Thoracic aorta (tissue), 2 donors: ENCODE data around the gene MAST3. TPM values are rescaled to one million over a fixed set of nuclear protein-coding genes. Genes with fewer than 3 reads are reported as not detected.

Experiments used
- ATAC-seq: fragments of 150-250 bp; one replicate; pipeline ENCODE4 v1.8.0; 2017; ENCODE audit warnings: low read depth; ENCODE audit not compliant: insufficient number of reproducible peaks, low FRiP score
- DNase-seq: peaks from one replicate; pipeline ENCODE4 v3.0.0-alpha.2; 2020; ENCODE audit warnings: low spot score
- H3K27ac ChIP-seq, 2 donors: fragments of 200-600 bp; sonication (generic); 1 replicate in 1 of 2; 2 replicates in 1 of 2; pipeline ENCODE4 v1.5.1; 2016; ENCODE audit warnings: mild to moderate bottlenecking in 2 of 2, moderate library complexity in 2 of 2
- H3K27me3 ChIP-seq: fragments of 200-600 bp; sonication (generic); replicated peaks from 2 replicates; pipeline ENCODE4 v1.6.0; 2016; ENCODE audit warnings: mild to moderate bottlenecking; ENCODE audit not compliant: insufficient read depth
- H3K36me3 ChIP-seq: fragments of 200-600 bp; sonication (generic); one replicate; pipeline ENCODE4 v1.5.1; 2016
- H3K4me1 ChIP-seq, 2 donors: fragments of 200-600 bp; sonication (generic); 1 replicate in 1 of 2; 2 replicates in 1 of 2; pipeline versions ENCODE4 v1.5.1 to v1.6.0; 2016; ENCODE audit warnings: low read depth in 2 of 2, mild to moderate bottlenecking in 1 of 2; ENCODE audit not compliant: control insufficient read depth in 1 of 2
- H3K4me3 ChIP-seq: fragments of 200-600 bp; sonication (generic); 2 replicates; pipeline ENCODE4 v1.5.1; 2016; ENCODE audit warnings: mild to moderate bottlenecking
- H3K9me3 ChIP-seq: fragments of 200-600 bp; sonication (generic); 2 replicates; pipeline ENCODE4 v1.5.1; 2016
- CTCF ChIP-seq: fragments of 200-600 bp; sonication (generic); IDR thresholded peaks from one replicate; pipeline ENCODE4 v1.5.1; 2019; ENCODE audit warnings: antibody characterized with exemption
- total RNA-seq, 2 donors: library from RNA; depleted of rRNA; stranded (reverse); fragments of >200 nt; gene quantifications; one replicate each; pipeline versions ENCODE4 v1.1.0 to v1.2.3, GENCODE V29; 2016

The MAST3 gene
- total RNA-seq, 2 donors from 2014 or later = 18.7 to 27.8 TPM

- Histone ChIP-seq H3K4me3 (no peak overlapping the region), H3K9me3 (no peaks in the 10 kb centered on the region), H3K36me3 (peaks cover 14% of the 10 kb centered on the region), H3K4me1 (peaks cover 13 to 34% of the 10 kb centered on the region in 2 donors), H3K27me3 (no peaks in the 10 kb centered on the region), H3K27ac (no peak overlapping the region)
- ATAC-seq (no peak), DNase-seq (no peak)
- TF ChIP-seq CTCF = no peak
These were observed 62.2 kb downstream of the MAST3 start for GRCh38 chr19:18159810-18160209.

- Histone ChIP-seq H3K9me3 (no peaks in the 10 kb centered on the region), H3K36me3 (peaks cover 17% of the 10 kb centered on the region), H3K27ac (peak overlapping the region; percentile 6 to 60), H3K4me1 (peaks cover 13 to 34% of the 10 kb centered on the region in 2 donors), H3K27me3 (no peaks in the 10 kb centered on the region), H3K4me3 (peak overlapping the region; percentile 67)
- ATAC-seq (no peak), DNase-seq (no peak)
- TF ChIP-seq CTCF = no peak
These were observed 63.0 kb downstream of the MAST3 start for GRCh38 chr19:18160493-18160970.

- H3K36me3 ChIP-seq = peaks cover 22% of the 10 kb centered on the region
- H3K27me3 ChIP-seq = no peaks in the 10 kb centered on the region
- H3K4me3 ChIP-seq = peak overlapping the region; percentile 67
- DNase-seq (no peak), ATAC-seq (peak; percentile 52)
- H3K27ac ChIP-seq = peak overlapping the region; percentile 6 to 60
- no peaks in the 10 kb centered on the region for H3K9me3 ChIP-seq
- H3K4me1 ChIP-seq = peaks cover 13 to 30% of the 10 kb centered on the region in 2 donors
- peak; percentile 62 for TF ChIP-seq CTCF
These were observed 63.5 kb downstream of the MAST3 start for GRCh38 chr19:18160971-18161635.

GRCh38 chr19:18161636-18162002, 64.0 kb downstream of the MAST3 start:
- ATAC-seq (no peak), DNase-seq (no peak)
- H3K4me3 ChIP-seq = peak overlapping the region; percentile 67
- no peaks in the 10 kb centered on the region for H3K27me3 ChIP-seq
- no peak overlapping the region for H3K27ac ChIP-seq
- peaks cover 13 to 25% of the 10 kb centered on the region in 2 donors for H3K4me1 ChIP-seq
- no peak for TF ChIP-seq CTCF
- no peaks in the 10 kb centered on the region for H3K9me3 ChIP-seq
- H3K36me3 ChIP-seq = peaks cover 23% of the 10 kb centered on the region

GRCh38 chr19:18164072-18164471, 66.5 kb downstream of the MAST3 start:
- peaks cover 38% of the 10 kb centered on the region for H3K36me3 ChIP-seq

More at GRCh38 chr19:18164072-18164471, 66.5 kb downstream of the MAST3 start:
- no peak for TF ChIP-seq CTCF
- Histone ChIP-seq H3K27ac (no peak overlapping the region), H3K27me3 (no peaks in the 10 kb centered on the region), H3K9me3 (no peaks in the 10 kb centered on the region), H3K4me3 (no peak overlapping the region), H3K4me1 (peaks cover 4 to 11% of the 10 kb centered on the region in 2 donors)
- DNase-seq (no peak), ATAC-seq (no peak)
